CD4-positive, alpha-beta T cell treated with Interleukin-4 for 4 hours (primary cell): ENCODE data around the gene PLEKHG5.

Experiments used
- DNase-seq: peaks from one replicate; pipeline ENCODE4 v3.0.0-alpha.2; 2020

Gene PLEKHG5, protein sequence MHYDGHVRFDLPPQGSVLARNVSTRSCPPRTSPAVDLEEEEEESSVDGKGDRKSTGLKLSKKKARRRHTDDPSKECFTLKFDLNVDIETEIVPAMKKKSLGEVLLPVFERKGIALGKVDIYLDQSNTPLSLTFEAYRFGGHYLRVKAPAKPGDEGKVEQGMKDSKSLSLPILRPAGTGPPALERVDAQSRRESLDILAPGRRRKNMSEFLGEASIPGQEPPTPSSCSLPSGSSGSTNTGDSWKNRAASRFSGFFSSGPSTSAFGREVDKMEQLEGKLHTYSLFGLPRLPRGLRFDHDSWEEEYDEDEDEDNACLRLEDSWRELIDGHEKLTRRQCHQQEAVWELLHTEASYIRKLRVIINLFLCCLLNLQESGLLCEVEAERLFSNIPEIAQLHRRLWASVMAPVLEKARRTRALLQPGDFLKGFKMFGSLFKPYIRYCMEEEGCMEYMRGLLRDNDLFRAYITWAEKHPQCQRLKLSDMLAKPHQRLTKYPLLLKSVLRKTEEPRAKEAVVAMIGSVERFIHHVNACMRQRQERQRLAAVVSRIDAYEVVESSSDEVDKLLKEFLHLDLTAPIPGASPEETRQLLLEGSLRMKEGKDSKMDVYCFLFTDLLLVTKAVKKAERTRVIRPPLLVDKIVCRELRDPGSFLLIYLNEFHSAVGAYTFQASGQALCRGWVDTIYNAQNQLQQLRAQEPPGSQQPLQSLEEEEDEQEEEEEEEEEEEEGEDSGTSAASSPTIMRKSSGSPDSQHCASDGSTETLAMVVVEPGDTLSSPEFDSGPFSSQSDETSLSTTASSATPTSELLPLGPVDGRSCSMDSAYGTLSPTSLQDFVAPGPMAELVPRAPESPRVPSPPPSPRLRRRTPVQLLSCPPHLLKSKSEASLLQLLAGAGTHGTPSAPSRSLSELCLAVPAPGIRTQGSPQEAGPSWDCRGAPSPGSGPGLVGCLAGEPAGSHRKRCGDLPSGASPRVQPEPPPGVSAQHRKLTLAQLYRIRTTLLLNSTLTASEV

DNA sequence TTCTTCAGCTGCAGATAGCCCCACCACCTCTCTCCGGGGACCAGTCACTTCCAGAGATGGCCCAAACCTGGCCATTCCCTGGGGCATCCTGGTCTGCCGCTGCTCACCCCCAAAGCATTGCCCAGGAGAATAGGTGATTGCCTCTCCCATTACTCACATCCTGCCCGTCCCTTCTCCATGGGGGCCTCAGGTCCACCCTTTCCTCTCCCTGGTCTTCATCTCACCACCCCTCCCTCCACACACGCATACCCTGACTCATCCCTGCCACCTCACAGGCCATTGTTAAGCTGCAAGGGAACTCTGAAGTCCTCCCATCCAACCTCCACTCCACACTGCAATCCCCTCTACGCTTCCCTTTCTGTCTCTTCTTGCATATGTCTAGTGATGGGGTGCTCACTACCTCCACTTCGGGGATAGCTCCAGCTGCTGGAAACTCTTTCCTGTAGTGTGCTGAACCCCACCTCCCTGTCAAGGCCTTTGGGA is at the start of gene PLEKHG5:
Gene PLEKHG5, minus strand, starts transcription at position 188 of the 483 bp plus-strand sequence. CDS start 14,096 bp downstream, outside the sequence.
- DNase-seq, result no peak

DNA sequence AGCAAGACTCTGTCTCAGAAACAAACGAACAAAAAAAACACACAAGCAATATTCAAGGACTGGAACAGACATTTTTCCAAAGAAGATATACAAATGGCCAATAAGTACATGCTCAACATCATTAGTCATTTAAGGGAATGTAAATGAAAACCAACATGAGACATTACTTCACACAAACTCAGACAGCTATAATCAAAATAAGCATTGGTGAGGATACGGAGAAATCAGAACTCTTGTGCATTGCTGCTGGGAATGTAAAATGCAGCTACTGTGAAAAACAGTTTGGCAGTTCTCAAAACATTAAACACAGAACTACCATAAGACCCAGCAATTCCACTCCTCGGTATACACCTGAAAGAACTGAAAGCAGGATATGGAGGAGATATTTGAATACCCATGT is 47.5 kb upstream of the PLEKHG5 start:
- DNase-seq, result no peak

DNA sequence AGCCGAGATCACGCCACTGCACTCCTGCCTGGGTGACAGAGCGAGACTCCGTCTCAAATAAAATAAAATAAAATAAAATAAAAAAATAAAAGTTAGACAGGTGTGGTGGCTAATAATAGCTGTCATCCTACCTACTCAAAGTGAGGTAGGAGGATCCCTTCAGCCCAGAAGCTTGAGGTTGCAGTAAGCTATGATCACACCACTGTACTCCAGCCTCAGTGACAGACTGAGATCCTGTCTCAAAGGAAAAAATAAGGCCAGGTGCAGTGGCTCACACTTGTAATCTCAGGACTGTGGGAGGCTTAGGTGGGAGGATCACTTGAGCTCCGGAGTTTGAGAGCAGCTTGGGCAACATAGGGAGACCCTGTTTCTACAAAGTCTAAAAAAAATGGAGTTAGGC is 44.8 kb upstream of the PLEKHG5 start:
- no peak for DNase-seq

DNA sequence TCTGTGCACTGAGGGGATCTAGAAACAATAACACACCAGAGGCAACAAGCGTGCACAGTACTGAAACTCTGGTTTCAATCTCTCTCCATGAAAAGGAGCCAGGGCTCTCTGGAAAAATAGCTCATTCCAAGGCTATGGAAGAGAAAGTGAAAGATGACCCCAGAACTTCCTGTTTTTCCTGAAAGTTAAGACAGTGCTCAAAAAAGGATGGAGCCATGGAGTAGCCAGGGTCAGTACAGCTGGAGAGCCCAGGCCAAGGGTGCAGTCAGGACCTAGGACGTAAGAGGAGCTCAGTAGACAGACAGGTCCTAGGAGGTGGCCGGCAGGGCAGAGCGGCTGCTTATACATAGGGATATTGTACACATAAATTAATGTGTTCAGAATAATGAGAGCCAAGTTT is 43.7 kb upstream of the PLEKHG5 start:
- DNase-seq, result no peak

DNA sequence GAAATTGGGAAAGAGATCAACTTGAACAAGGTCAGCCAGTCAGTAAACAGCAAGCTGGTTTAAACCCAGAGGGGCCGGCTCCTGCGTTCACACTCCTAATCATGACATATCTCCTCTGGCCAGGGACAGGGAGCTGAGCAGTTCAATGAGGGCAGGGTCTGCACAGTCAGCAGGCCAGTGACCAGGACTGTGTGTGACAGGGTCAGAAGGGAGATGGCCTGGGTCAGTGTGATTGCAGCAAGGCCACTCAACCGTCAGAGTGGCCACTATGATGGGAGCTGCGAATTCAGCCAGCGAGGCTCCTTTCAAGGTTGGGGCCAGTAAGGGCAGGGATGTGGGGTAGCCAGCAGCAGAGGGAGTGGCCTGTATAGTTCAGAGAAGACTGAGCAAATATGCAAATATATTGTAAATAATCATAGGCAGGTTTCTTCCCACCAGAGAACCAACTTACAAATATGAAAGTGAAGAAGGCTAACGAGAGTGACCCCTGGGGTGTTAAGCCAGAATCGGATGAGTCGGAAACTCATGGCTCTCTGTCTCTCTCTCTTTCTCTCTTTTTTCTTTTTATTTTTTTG is 42.9 kb upstream of the PLEKHG5 start:
- no peak for DNase-seq

DNA sequence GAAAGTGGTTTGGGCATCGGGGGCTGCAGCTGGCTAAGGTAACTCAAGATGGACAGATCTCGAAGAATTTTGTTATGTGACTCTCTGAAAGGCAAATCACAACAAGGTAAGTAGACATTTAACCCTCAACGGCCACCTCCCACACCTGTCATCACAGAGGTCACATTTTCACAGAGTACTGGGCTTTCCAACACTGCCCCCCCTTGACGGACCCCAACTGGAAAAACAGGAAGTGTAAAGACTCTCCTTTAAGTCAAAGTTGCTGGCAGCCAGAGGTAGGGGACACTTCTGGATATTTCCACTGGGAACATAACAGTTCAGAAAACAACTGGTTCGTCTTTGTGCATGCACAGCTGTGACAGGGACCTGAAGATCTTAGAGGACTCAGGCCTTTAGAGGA is 40.5 kb upstream of the PLEKHG5 start:
- DNase-seq, result no peak

DNA sequence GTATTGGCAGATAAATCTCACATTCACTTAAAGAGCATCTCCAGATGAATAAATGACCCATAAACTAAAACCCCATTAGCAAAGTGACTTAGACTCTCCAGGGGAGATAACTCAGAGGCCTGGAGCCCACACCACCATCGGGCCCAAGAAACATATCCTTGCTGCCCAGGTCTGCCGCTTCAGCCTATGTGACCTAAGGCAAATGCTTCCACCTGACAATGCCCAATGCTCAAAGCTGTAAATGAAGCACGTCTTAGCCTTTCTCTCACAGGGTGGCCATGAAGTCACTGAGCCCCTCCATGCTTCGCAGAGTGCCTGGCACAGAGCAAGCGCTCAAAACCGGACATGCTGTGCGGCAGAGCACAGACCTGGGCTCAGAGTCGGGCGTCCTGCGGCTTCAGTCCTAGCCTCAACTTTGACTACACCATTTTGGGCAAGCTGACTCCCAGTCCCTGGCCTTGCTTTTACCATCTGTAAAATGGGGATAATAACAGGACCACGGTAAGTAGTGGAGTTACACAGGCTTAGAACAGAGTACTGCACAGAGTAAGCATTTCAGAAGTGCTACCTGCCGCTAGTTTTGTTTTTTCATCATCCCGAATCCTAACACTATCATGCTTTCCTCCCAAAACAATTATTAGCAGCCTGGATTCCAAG is 39.2 kb upstream of the PLEKHG5 start:
- no peak for DNase-seq

DNA sequence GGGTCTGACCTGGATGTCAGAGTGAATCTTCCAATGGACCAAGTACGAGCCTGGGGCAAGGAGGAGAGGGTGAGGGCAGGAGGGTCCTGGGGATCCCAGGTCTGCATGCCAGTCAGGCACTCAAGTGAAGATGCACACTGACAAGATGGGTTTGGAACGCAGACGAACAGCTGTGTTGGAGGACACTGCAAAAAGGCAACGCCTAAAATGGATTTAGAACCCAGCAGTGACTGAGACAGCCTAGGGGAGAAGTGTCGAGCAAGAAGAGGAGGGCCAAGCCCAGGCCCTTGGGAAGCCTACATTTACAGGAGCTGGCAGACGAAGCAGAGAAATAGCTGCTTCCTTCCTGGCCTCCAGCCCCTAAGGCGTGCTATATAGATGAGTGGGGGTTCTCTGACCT is 37.0 kb upstream of the PLEKHG5 start:
- DNase-seq, result no peak

DNA sequence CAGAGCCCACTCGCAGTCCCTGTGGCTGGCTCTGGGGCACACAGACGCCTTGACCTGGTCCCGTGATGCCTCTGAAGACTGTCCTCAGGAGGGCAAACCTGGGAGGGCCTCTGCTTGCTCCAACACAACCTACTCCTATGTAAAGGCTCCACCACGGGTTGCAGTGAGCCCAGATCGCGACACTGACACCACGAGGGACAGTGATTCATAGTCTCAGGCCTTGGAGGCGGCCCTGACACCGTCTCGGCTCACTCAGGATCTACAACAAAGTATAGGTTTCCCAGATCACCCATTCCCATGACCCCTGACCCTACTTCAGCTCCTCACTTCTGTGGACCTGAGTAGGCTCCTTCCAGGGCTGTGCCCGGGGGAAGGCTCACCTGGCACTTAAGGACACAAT is 34.8 kb upstream of the PLEKHG5 start:
- DNase-seq, result no peak

DNA sequence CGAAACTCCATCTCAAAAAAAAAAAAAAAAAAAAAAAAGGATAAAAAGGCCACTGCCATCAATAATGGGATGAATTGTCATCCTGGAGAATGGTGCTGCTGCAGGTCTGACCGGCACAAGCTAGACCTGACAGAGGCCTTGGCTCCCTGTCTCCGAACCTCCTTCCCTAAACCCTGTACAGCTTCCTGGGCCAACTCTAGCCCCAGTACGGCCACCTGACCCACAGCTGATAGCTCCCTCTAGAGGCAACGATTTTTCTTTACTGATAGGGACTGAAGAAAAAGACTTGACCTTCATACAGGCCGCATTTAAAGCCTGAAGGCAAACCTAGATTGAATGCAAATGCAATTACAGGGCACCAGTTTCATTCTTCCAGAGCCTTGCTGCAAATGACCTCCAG is 32.1 kb upstream of the PLEKHG5 start:
- no peak for DNase-seq

DNA sequence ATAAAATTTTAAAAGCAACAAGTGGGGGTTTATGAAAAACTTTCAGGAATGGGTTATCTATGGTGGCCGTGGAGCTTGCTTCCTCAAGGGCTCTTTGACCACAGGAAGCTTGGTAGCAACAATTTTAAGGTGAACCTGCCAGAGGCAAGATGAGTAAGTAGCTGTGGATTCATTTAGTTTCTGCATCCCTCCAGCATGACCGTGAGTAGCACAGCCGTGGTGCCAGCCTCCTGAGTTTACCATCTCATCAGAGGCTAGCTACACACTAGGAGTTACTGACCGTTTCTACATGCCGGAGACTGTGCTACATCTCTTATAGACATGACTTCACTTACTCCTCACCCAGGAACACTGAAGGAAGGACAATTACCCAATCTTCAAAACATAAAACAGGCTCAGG is 30.1 kb upstream of the PLEKHG5 start:
- DNase-seq, result no peak

DNA sequence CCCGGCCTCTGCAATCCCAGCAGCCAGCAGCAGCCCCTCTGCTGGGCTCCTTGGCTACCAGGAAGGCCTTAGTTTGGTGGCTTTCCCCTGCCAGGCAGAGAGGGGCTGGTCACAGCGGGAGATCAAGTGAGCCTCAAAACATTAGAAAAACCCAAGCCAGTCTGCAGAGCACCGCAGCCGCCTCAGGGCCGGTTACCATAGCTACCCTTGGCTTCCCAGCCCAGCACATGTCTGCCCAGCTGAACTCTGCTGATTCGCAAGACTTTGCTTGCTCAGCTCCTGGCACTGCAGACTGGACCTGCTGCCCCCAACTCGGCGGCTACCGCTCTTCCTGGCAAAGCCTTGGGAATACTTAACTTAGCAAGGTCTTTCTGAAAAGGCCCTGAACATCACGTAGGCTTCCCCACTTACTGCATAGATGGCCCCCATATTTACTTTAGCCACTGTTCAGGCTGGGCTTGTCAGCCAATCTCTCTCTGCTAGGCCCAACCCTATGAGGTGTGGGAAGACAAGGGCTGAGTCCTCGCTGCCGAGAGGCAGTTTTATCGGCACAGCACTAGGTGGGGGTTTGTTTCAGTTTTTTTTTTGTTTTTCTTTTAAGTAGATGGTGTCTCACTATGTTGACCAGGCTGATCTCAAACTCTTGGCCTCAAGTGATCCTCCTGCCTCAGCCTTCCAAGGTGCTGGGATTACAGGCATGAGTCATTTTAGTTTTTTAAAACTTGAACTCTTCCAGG is 28.6 kb upstream of the PLEKHG5 start:
- no peak for DNase-seq

DNA sequence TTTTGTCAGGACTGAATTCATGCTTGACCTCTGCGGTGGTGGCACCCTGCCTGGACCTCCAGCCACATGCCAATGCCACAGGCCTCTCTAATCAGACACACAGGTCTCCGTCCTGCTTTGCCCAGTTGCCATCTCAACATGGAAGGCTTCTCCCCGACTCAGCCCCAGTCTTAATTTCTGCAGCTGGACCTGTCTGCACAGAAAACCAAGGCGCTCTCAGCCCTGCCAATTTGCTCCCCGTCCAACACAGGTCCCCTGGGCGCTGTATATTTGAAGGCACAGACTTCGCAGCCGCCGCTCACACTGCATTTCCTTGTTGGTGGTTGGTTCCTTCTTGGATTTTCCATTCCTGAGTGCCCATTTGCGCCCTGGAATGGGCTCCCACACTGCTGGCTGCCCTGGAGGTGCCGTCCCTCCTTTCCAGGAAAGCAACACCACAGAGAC is 28.0 kb upstream of the PLEKHG5 start:
- no peak for DNase-seq

DNA sequence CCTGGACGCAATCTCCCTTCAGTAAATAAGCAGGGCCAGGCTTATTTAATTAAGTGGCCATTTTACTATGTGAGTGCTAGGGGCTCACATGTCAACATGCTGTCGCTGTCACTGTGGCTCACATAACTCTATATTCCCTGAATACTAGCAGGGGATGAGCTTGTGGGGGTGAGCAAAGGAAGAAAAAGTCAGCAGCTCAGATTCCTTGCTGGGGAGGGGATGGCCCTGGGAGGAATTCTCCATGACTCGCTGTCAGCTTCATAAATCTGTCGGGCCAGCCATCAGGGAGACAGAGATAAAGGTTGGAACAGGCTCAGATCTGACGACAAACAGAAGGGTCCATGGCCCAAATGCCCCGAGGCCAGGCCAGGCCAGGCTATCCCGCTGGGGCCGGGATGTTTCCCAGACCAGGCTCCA is 26.0 kb upstream of the PLEKHG5 start:
- DNase-seq, result no peak

DNA sequence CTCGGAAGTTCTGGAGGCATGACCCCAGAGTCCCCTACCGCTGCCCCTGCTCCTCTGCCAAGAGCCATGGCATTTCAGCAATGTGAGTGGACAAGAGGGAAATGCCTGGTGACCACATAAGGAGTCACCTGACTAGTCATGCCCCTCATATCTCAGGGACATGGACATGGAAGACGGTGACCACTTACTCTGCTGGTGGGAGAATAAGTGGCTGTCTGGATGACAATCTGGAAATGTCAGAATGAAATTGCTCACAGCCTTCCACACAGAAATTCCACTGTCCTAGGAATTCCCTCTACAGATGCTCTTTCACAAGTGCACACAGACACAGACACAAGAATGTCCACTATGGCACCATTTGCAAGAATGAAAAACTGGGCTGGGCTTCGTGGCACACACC is 24.3 kb upstream of the PLEKHG5 start:
- DNase-seq, result no peak

DNA sequence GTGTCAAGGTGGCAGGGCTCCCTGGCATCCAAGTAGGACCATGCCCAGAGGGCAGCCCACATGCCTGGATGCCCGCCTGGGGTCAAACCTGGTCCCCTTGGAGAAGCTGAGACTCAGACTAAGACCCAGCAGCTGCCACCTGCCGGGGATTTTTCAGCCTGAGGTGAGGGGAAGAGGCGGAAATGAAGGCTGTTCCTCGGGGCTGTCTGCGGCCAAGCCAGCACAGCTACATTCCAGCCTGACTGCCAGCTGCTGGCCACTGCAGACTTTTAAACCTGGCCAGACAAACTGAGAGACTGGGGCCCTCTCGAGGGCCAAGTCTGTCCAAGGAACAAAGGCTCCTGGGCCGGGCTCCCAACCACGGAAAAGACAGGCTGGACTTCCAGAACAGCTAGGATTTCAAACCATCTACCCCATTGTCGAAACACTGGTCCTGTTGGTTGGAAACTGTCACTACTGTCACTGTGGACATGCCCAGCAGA is 21.9 kb upstream of the PLEKHG5 start:
- no peak for DNase-seq

DNA sequence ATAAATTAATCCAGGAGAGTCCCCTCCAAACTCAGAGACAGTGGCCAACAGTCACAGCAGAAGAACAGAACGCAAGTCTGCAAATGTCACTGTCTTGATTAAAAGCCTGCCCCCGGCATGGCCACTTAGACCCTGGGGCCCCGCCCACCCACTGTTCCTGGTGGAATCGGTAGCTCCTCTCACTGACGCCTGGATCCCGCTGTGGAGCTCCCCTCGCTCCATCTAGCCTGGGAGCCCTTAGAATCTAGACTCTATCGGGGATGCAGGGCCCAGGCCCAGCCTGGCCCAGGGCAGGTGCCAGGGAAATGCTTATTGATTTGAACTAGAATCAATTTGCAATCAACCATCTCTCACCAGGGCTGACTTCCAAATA is 21.4 kb upstream of the PLEKHG5 start:
- no peak for DNase-seq

DNA sequence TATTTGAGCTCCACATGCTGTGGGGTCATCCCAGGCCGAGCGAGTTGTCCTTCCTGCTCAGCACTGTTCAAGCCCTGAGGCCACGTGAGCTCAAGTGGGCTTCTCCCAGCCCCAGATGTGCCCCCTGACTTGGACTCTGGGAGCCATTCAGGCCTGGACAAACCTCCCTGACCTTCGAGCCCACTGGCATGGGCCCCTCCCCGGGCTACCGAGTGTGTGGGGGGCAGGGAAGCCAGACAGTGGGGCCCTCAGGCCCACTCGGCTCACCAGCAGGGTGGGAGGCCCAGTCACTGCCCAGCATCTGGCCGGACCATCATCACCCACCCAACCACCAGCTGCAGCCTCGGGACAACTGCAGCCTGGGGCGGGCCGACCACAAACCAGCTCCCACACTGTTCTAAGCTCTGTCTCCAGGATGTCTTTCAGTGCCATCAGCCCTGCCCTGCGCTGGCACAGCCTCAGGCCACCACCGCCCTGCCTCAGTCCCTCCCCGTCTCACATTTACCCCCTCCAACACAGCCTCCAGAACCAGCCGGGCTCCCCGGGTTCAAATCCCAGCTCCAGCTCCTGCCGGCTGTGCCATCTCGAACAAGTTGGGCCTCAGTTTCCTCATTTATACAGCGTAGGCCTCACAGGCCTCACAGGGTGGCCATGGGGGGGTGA is 20.9 kb upstream of the PLEKHG5 start:
- no peak for DNase-seq

DNA sequence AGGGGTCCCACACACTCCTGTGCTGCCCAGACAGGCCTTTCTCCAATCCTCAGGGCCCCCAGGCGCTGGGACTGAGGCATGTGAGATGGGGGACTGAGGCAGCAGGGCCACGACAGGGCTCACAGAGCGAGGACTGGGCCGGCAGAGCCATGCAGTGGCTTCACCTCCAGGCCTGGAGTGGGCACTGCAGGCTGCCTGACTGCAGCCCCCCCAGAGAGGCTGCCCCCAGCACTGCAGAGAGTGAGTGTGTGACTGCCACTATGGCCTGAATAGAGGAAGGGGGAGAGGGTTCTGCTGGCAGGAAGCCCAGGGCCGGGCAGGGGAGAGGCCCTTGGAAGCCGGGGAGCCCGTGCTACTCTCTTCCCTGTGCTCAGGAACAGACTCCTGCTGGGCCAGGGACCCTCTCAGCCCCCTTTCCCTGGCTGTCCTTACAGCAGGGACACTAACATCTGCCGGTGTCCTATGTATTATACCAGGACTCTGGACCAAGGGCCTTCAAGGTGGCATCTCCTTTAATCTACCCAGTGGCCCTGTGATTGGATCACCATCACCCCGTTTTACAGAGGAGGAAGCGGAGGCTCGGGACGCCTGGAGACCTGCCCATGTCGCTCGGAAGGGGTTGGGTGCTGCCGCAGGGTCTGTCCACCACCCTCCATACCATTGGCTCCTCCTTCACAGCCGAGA is 20.2 kb upstream of the PLEKHG5 start:
- no peak for DNase-seq

DNA sequence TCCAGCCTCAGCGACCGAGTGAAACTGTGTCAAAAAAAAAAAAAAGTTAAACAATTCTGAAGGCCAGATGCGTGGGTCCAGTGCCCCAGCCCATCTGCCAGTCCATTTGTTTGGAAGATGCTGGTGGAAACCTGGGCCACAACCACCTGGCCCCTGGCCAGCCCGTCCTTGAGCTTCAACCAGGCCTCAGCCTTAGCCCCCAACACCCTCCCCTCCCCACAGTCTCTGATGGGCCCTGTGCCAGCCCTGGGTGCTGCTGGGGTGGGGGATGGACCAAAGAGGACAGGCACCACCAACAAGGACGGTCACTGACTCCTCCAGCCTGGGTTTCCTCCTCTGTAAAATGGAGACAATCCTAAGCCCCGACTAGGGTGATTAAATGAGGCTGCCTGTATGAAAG is 19.6 kb upstream of the PLEKHG5 start:
- no peak for DNase-seq

DNA sequence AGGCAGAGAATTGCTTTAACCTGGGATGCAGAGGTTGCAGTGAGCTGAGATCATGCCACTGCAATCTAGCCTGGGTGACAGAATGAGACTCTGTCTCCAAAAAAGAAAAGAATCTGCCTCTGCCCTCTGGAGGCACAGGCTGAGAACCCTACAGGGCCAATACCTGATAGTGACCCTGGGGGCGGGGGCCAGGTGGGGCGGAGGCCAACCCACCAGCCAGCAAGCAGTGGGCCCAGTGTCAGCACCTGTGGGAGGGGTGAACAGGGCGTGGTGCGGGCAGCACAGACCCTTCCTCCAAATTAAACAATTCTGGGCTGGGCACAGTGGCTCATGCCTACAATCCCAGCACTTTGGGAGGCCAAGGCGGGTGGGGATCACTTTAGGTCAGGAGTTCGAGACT is 19.0 kb upstream of the PLEKHG5 start:
- no peak for DNase-seq
